OCI-LY7 (cell line): Measurements from ENCODE around the gene GNAT3.

Source experiments
- EZH2phosphoT487 ChIP-seq: fragments of 200-600 bp; sonication (generic); IDR thresholded peaks from 2 replicates; pipeline ENCODE4 v1.6.1; 2018; ENCODE audit warnings: low read depth, borderline replicate concordance, mild to moderate bottlenecking, mixed run types, antibody characterized with exemption, low read length, moderate library complexity, mixed read lengths
- TF ChIP-seq, protein P1 (sequence below): fragments of 200-600 bp; sonication (generic); conservative IDR thresholded peaks from 2 replicates; pipeline ENCODE4 v1.5.1; 2014; ENCODE audit warnings: mild to moderate bottlenecking, antibody characterized with exemption, low read length, moderate library complexity, mixed read lengths

GRCh38 chr7:80411621-80412020, 100.2 kb downstream of the GNAT3 start:
- no peak for TF ChIP-seq EZH2phosphoT487
- TF ChIP-seq, protein P1, sequence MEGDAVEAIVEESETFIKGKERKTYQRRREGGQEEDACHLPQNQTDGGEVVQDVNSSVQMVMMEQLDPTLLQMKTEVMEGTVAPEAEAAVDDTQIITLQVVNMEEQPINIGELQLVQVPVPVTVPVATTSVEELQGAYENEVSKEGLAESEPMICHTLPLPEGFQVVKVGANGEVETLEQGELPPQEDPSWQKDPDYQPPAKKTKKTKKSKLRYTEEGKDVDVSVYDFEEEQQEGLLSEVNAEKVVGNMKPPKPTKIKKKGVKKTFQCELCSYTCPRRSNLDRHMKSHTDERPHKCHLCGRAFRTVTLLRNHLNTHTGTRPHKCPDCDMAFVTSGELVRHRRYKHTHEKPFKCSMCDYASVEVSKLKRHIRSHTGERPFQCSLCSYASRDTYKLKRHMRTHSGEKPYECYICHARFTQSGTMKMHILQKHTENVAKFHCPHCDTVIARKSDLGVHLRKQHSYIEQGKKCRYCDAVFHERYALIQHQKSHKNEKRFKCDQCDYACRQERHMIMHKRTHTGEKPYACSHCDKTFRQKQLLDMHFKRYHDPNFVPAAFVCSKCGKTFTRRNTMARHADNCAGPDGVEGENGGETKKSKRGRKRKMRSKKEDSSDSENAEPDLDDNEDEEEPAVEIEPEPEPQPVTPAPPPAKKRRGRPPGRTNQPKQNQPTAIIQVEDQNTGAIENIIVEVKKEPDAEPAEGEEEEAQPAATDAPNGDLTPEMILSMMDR, result no peak
